ENCODE results near the gene RPS6KA5. TPM values are rescaled to one million over a fixed set of nuclear protein-coding genes. Genes with fewer than 3 reads are reported as not detected.
"Not testable (repeated sequence)": the region's sequence is repeated elsewhere in the genome, so short reads cannot be mapped to it uniquely, and the experiment has no call there.

RPS6KA5 gene
- total and polyA plus RNA-seq, 7 experiments from 2014 or later: 17.7 to 43.5 (median 34.1) TPM

GRCh38 chr14:90857866-90858265 lies 202.6 kb downstream of the RPS6KA5 start:
- Mint-ChIP-seq H3K9me3 (no peaks in the 10 kb centered on the region), H3K27ac (no peak overlapping the region), H3K4me3 (no peak overlapping the region), H3K36me3 (peaks cover 4 to 24% (median 12%) of the 10 kb centered on the region in 5 donors), H3K27me3 (no peaks in the 10 kb centered on the region), H3K4me1 (peaks cover 0 to 4% (median 0%) of the 10 kb centered on the region in 7 donors)
- Histone ChIP-seq H3K36me3 (ENCODE audit: control insufficient read depth in 2 of 3, insufficient read depth in 3 of 3, low read length in 3 of 3) (no peaks in the 10 kb centered on the region), H3K27ac (ENCODE audit: low read depth, low read length) (no peak overlapping the region), H3K27me3 (ENCODE audit: control insufficient read depth in 2 of 2, insufficient read depth in 2 of 2, low read length in 2 of 2) (no peaks in the 10 kb centered on the region), H3K4me1 (ENCODE audit: control insufficient read depth in 2 of 2, insufficient read depth in 2 of 2, low read length in 2 of 2) (no peaks in the 10 kb centered on the region), H3K4me3 (ENCODE audit: low read length) (no peak overlapping the region), H3K9me3 (ENCODE audit: control insufficient read depth in 2 of 3, low read length in 3 of 3) (no peaks in the 10 kb centered on the region)
- DNase-seq (no peak), ATAC-seq (no peak)
- intact Hi-C loops (cut with micrococcal nuclease): no loop called here
- CTCF ChIA-PET: no interaction called here
- POLR2A ChIA-PET: no interaction called here

- H3K27me3 Mint-ChIP-seq; intact Hi-C loops (cut with micrococcal nuclease); H3K27me3 ChIP-seq (ENCODE audit: control insufficient read depth in 2 of 2, insufficient read depth in 2 of 2, low read length in 2 of 2); H3K4me1 Mint-ChIP-seq; DNase-seq; H3K4me3 ChIP-seq (ENCODE audit: low read length); H3K27ac Mint-ChIP-seq; H3K27ac ChIP-seq (ENCODE audit: low read depth, low read length); H3K4me3 Mint-ChIP-seq; ATAC-seq; H3K4me1 ChIP-seq (ENCODE audit: control insufficient read depth in 2 of 2, insufficient read depth in 2 of 2, low read length in 2 of 2); H3K9me3 ChIP-seq (ENCODE audit: control insufficient read depth in 2 of 3, low read length in 3 of 3); H3K36me3 ChIP-seq (ENCODE audit: control insufficient read depth in 2 of 3, insufficient read depth in 3 of 3, low read length in 3 of 3); H3K9me3 Mint-ChIP-seq: not testable (repeated sequence)
- peaks cover 0 to 15% (median 7%) of the 10 kb centered on the region in 5 donors for H3K36me3 Mint-ChIP-seq
- ChIA-PET POLR2A (interaction anchor here (0.8 to 1.4 kb wide), 2 partner anchors 37 to 103 kb away, joined by 3 to 4 read pairs; no protein-coding TSS in a partner anchor), CTCF (interaction anchor here (0.6 to 1.7 kb wide), 3 partner anchors 9 to 1451 kb away, joined by 3 to 5 read pairs (median 4); no protein-coding TSS in a partner anchor)
Measured at GRCh38 chr14:90856115-90856514, 204.3 kb downstream of the RPS6KA5 start.

GRCh38 chr14:90853116-90853515 lies 207.3 kb downstream of the RPS6KA5 start:
- Histone ChIP-seq H3K4me3 (ENCODE audit: low read length) (no peak overlapping the region), H3K27ac (ENCODE audit: low read depth, low read length) (no peak overlapping the region), H3K36me3 (ENCODE audit: control insufficient read depth in 2 of 3, insufficient read depth in 3 of 3, low read length in 3 of 3) (no peaks in the 10 kb centered on the region), H3K9me3 (ENCODE audit: control insufficient read depth in 2 of 3, low read length in 3 of 3) (no peaks in the 10 kb centered on the region), H3K4me1 (ENCODE audit: control insufficient read depth in 2 of 2, insufficient read depth in 2 of 2, low read length in 2 of 2) (no peaks in the 10 kb centered on the region), H3K27me3 (ENCODE audit: control insufficient read depth in 2 of 2, insufficient read depth in 2 of 2, low read length in 2 of 2) (no peaks in the 10 kb centered on the region)
- Mint-ChIP-seq H3K27ac (no peak overlapping the region), H3K27me3 (no peaks in the 10 kb centered on the region), H3K9me3 (no peaks in the 10 kb centered on the region), H3K4me3 (no peak overlapping the region), H3K36me3 (peaks cover 0 to 10% (median 3%) of the 10 kb centered on the region in 5 donors), H3K4me1 (peaks cover 0 to 2% (median 0%) of the 10 kb centered on the region in 7 donors)
- DNase-seq (no peak), ATAC-seq (no peak)
- intact Hi-C loops (cut with micrococcal nuclease): no loop called here
- CTCF ChIA-PET: interaction anchor here (0.7 kb wide), 1 partner anchor 12 kb away, joined by 6 read pairs; no protein-coding TSS in a partner anchor
- POLR2A ChIA-PET: no interaction called here

- DNase-seq: no peak
- intact Hi-C loops (cut with micrococcal nuclease): no loop called here
- Histone ChIP-seq H3K27ac (ENCODE audit: low read depth, low read length) (no peak overlapping the region), H3K27me3 (ENCODE audit: control insufficient read depth in 2 of 2, insufficient read depth in 2 of 2, low read length in 2 of 2) (no peaks in the 10 kb centered on the region), H3K4me3 (ENCODE audit: low read length) (no peak overlapping the region), H3K4me1 (ENCODE audit: control insufficient read depth in 2 of 2, insufficient read depth in 2 of 2, low read length in 2 of 2) (no peaks in the 10 kb centered on the region), H3K36me3 (ENCODE audit: control insufficient read depth in 2 of 3, insufficient read depth in 3 of 3, low read length in 3 of 3) (peaks cover 0 to 6% (median 0%) of the 10 kb centered on the region in 3 experiments), H3K9me3 (ENCODE audit: control insufficient read depth in 2 of 3, low read length in 3 of 3) (no peaks in the 10 kb centered on the region)
- Mint-ChIP-seq H3K36me3 (peaks cover 0 to 16% (median 7%) of the 10 kb centered on the region in 5 donors), H3K9me3 (peaks cover 0 to 2% (median 0%) of the 10 kb centered on the region in 11 donors), H3K27me3 (no peaks in the 10 kb centered on the region), H3K27ac (no peak overlapping the region), H3K4me1 (peaks cover 0 to 2% (median 0%) of the 10 kb centered on the region in 7 donors), H3K4me3 (no peak overlapping the region)
- no peak for ATAC-seq
- ChIA-PET CTCF (interaction anchor here (0.7 kb wide), 1 partner anchor 23 kb away, joined by 3 read pairs; no protein-coding TSS in a partner anchor), POLR2A (no interaction called here)
Measured at GRCh38 chr14:90851327-90852036, 209.0 kb downstream of the RPS6KA5 start.

GRCh38 chr14:90850487-90850886 lies 210.0 kb downstream of the RPS6KA5 start:
- ChIA-PET POLR2A (no interaction called here), CTCF (no interaction called here)
- intact Hi-C loops (cut with micrococcal nuclease): no loop called here
- no peaks in the 10 kb centered on the region for H3K27me3 Mint-ChIP-seq
- no peak overlapping the region for H3K4me3 ChIP-seq (ENCODE audit: low read length)
- DNase-seq (no peak), ATAC-seq (no peak)
- no peaks in the 10 kb centered on the region for H3K9me3 ChIP-seq (ENCODE audit: control insufficient read depth in 2 of 3, low read length in 3 of 3)
- no peak overlapping the region for H3K27ac Mint-ChIP-seq
- peaks cover 0 to 24% (median 11%) of the 10 kb centered on the region in 5 donors for H3K36me3 Mint-ChIP-seq
- no peaks in the 10 kb centered on the region for H3K27me3 ChIP-seq (ENCODE audit: control insufficient read depth in 2 of 2, insufficient read depth in 2 of 2, low read length in 2 of 2)
- peaks cover 0 to 2% (median 0%) of the 10 kb centered on the region in 11 donors for H3K9me3 Mint-ChIP-seq
- no peaks in the 10 kb centered on the region for H3K4me1 ChIP-seq (ENCODE audit: control insufficient read depth in 2 of 2, insufficient read depth in 2 of 2, low read length in 2 of 2)
- peaks cover 0 to 2% (median 0%) of the 10 kb centered on the region in 7 donors for H3K4me1 Mint-ChIP-seq
- H3K27ac ChIP-seq (ENCODE audit: low read depth, low read length): no peak overlapping the region
- H3K36me3 ChIP-seq (ENCODE audit: control insufficient read depth in 2 of 3, insufficient read depth in 3 of 3, low read length in 3 of 3): peaks cover 0 to 6% (median 0%) of the 10 kb centered on the region in 3 experiments
- H3K4me3 Mint-ChIP-seq: no peak overlapping the region

DNA sequence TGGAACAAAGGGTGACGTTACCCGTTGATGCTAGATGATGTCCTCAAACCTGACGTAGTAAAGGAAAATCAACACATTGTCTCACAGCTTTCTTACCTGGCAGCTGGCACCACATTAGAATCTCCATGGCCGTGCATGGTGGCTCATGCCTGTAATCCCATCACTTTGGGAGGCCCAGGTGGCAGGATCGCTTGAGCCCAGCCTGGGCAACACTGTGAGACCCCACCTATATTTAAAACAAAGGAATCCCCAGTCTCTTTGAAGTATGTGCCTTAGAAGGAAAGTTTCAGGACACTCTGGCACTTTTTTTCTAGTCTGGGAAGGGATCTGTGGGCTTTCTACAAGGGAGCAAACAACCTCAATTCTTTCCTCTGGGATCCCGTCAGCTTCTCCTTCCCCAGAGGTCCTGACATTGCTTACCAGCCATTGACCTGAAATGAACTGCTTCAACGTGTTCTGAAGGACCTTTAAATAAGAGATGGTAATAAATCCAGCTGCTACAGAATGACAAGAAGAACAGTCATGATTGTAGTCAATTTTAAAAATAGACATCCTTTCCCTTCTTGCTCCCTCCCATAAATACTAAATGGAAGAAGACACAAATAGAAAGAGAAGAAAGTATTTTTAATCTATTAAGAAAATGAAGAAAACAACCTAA lies 210.5 kb downstream of the RPS6KA5 start:
- POLR2A ChIA-PET: no interaction called here
- no peak overlapping the region for H3K27ac ChIP-seq (ENCODE audit: low read depth, low read length)
- Mint-ChIP-seq H3K36me3 (peaks cover 0 to 26% (median 7%) of the 10 kb centered on the region in 5 donors), H3K27me3 (no peaks in the 10 kb centered on the region), H3K9me3 (peaks cover 0 to 2% (median 0%) of the 10 kb centered on the region in 11 donors), H3K4me3 (no peak overlapping the region), H3K4me1 (no peaks in the 10 kb centered on the region), H3K27ac (no peak overlapping the region)
- H3K27me3 ChIP-seq (ENCODE audit: control insufficient read depth in 2 of 2, insufficient read depth in 2 of 2, low read length in 2 of 2): no peaks in the 10 kb centered on the region
- DNase-seq (no peak), ATAC-seq (no peak)
- H3K9me3 ChIP-seq (ENCODE audit: control insufficient read depth in 2 of 3, low read length in 3 of 3): no peaks in the 10 kb centered on the region
- H3K36me3 ChIP-seq (ENCODE audit: control insufficient read depth in 2 of 3, insufficient read depth in 3 of 3, low read length in 3 of 3): peaks cover 0 to 6% (median 0%) of the 10 kb centered on the region in 3 experiments
- intact Hi-C loops (cut with micrococcal nuclease): no loop called here
- no peaks in the 10 kb centered on the region for H3K4me1 ChIP-seq (ENCODE audit: control insufficient read depth in 2 of 2, insufficient read depth in 2 of 2, low read length in 2 of 2)
- CTCF ChIA-PET: no interaction called here
- H3K4me3 ChIP-seq (ENCODE audit: low read length): no peak overlapping the region

All from naive thymus-derived CD4-positive, alpha-beta T cell (primary cell).